Fibroblast of lung (primary cell): ENCODE measurements around the gene RNF2.

Source experiments
- CTCF ChIP-seq, 2 donors: IDR thresholded peaks in 1 of 2; conservative IDR thresholded peaks in 1 of 2; 1 replicate in 1 of 2; 2 replicates in 1 of 2; pipeline ENCODE4 v1.5.1; 2011 to 2012; ENCODE audit warnings: low read length in 2 of 2, control low read depth in 1 of 2, inconsistent platforms in 1 of 2, low read depth in 1 of 2, mild to moderate bottlenecking in 1 of 2
- EZH2 ChIP-seq: IDR thresholded peaks from 2 replicates; pipeline ENCODE4 v1.5.1; 2012; ENCODE audit warnings: low read length, control low read depth, mild to moderate bottlenecking; ENCODE audit errors: missing control alignments

- TF ChIP-seq CTCF (conservative IDR thresholded peaks at IDR 0.05 in 1 of 2, IDR thresholded peaks at IDR 0.05 in 1 of 2; ENCODE audit: low read depth in 1 of 2, low read length in 2 of 2) (no peak), EZH2 (no peak)
These were observed 64.8 kb downstream of the RNF2 start for GRCh38 chr1:185110145-185110544.
